Measurements from ENCODE around the gene MED29. TPM values are rescaled to one million over a fixed set of nuclear protein-coding genes. Genes with fewer than 3 reads are reported as not detected.
A peak's percentile ranks its signal among the peaks of the same experiment; 100 is the strongest.

Gene MED29
- total RNA-seq, 1 donor from 2014 or later = 39.2 TPM

DNA sequence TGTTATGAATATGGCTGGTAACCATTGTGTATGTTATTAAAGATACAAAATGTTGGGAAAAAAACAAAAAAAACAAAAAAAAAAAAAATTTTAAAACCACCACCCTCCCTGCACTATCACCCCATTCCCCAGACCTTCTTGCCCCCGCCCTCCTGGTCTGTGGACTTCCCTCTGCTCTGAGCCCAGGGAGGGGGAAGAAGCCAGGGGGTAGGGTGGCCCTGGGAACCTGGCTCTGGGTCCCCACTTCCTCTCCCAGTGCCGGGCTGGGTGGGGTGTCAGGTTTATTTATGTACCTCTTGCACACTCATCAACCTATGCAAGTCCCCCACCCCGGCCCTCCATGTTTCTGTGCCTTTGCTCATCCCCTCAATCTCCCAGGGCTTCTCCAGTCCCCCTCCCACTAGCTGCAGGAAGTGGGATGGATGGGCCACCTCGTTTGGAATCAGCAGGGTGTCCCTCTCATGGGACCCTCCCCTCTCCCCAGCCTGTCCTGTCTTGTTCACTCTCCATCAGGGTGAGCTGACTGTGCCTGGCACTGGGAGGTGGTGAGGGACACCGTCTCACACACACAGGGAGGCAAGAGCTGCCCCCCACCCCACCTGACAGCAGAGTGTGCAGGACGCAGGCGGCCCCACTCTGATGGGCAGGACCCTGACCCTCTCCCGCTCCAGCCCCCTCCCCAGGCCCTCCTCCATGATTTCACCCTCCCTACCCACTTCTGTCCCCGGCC is 6.2 kb upstream of the MED29 start:
- H3K9me3 Mint-ChIP-seq = no peaks in the 10 kb centered on the region
- no peak overlapping the region for H3K27ac Mint-ChIP-seq

GRCh38 chr19:39385629-39386411 is 5.4 kb upstream of the MED29 start:
- peaks cover 38% of the 10 kb centered on the region for H3K36me3 Mint-ChIP-seq
- H3K4me3 Mint-ChIP-seq = no peak overlapping the region
- DNase-seq (ENCODE audit: low spot score in 2 of 2, unreplicated experiment in 2 of 2) = no peak
- H3K4me1 Mint-ChIP-seq = peaks cover 7% of the 10 kb centered on the region
- no peaks in the 10 kb centered on the region for H3K27me3 Mint-ChIP-seq (ENCODE audit: low read depth)
- peak overlapping the region; percentile 61 for H3K27ac Mint-ChIP-seq
- no peaks in the 10 kb centered on the region for H3K9me3 Mint-ChIP-seq
- no peak for TF ChIP-seq CTCF (IDR thresholded peaks at IDR 0.05; ENCODE audit: unreplicated experiment)

More for the DNA sequence above, 6.2 kb upstream of the MED29 start:
- DNase-seq (ENCODE audit: low spot score in 2 of 2, unreplicated experiment in 2 of 2) = no peak
- Mint-ChIP-seq H3K4me3 (no peak overlapping the region), H3K36me3 (peaks cover 40% of the 10 kb centered on the region), H3K27me3 (ENCODE audit: low read depth) (no peaks in the 10 kb centered on the region), H3K4me1 (peaks cover 2% of the 10 kb centered on the region)
- no peak for TF ChIP-seq CTCF (IDR thresholded peaks at IDR 0.05; ENCODE audit: unreplicated experiment)

DNA sequence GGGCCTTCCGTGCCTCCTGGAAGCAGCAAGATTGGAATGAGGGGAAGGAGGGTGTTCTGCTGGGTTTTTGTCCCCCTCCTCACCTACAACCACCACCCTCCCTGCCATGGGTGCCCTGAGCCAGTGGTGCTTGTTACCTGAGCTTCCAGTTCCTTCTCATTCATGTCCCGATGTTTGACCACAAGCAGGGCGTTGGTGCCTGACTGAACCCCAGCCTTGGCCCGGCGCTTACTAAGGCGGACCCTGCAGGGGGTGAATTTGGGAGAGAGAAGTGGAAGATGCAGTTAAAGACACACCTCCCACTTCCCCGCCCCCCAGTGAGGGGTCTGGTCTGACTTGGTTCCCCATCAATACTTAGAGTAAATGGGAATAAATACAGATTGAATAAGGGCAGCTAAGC is 4.6 kb upstream of the MED29 start:
- peak overlapping the region; percentile 8 for H3K27ac Mint-ChIP-seq
- no peak overlapping the region for H3K4me3 Mint-ChIP-seq
- H3K36me3 Mint-ChIP-seq = peaks cover 31% of the 10 kb centered on the region
- DNase-seq (ENCODE audit: low spot score in 2 of 2, unreplicated experiment in 2 of 2) = no peak
- TF ChIP-seq CTCF (IDR thresholded peaks at IDR 0.05; ENCODE audit: unreplicated experiment) = no peak
- H3K27me3 Mint-ChIP-seq (ENCODE audit: low read depth) = no peaks in the 10 kb centered on the region
- H3K9me3 Mint-ChIP-seq = no peaks in the 10 kb centered on the region
- peaks cover 12% of the 10 kb centered on the region for H3K4me1 Mint-ChIP-seq

DNA sequence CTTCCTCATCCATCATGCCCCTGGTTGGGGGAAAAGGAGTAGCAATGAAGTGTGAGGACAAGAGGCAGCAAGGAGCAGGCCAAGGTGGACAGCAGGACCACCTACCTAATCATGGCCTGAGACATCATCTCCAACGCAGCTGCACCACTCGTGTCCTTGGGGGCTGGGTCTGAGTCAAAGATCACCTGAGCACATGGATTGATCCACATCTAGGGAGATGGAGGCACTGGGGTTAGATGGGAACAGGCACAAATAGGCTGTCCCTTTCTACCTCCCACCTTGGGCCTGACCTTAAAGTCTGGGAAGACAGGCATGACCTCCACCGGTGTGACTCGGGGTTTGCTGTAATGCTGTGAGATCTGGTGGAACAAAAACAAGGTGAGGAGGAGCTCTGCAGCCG is 2.5 kb upstream of the MED29 start:
- Mint-ChIP-seq H3K4me1 (peaks cover 18% of the 10 kb centered on the region), H3K27me3 (ENCODE audit: low read depth) (no peaks in the 10 kb centered on the region), H3K27ac (peak overlapping the region; percentile 80), H3K36me3 (peaks cover 21% of the 10 kb centered on the region), H3K9me3 (no peaks in the 10 kb centered on the region), H3K4me3 (peak overlapping the region; percentile 44)
- DNase-seq (ENCODE audit: low spot score in 2 of 2, unreplicated experiment in 2 of 2) = no peak
- TF ChIP-seq CTCF (IDR thresholded peaks at IDR 0.05; ENCODE audit: unreplicated experiment) = no peak

DNA sequence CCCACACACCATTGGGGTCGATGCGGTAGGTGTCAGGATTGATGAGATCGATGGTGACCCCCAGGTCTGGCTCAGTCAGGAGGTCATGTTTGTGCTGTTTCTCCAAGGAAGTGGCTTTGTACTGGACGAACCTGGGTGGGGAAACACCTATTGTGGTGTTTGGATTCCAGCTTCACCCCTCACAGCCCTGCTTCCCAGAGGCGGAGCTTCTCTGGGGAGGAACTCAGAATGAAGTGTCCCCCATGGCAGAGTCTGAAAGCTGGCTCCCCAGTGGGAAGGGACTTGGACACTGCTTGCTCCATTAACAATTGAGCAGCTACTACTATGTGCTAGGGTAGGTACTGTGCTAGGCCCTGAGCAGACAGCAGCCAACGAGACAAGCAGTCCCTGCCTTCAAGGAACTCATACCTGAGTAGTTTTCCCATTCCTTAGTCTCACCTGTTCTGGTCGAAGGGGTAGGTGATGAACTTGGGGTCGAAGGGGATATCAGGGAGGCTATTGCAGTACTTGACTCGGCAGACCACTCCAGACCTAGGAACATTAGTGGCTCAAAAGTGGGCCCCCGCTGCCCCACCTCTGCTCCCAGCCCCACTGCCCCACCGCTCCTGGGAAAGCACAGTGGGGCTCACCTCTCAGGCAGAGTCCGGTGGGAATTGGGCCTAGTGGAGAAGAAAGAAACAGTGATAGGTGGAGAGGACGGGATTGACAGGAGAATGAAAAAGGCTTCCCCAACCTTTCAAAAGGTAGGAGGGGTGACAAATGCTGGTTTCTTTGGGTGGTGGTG is 1.4 kb upstream of the MED29 start:
- Mint-ChIP-seq H3K27me3 (ENCODE audit: low read depth) (no peaks in the 10 kb centered on the region), H3K36me3 (peaks cover 19% of the 10 kb centered on the region), H3K27ac (peak overlapping the region; percentile 99), H3K4me3 (peak overlapping the region; percentile 90), H3K9me3 (no peaks in the 10 kb centered on the region), H3K4me1 (peaks cover 18% of the 10 kb centered on the region)
- no peak for TF ChIP-seq CTCF (IDR thresholded peaks at IDR 0.05; ENCODE audit: unreplicated experiment)
- DNase-seq (ENCODE audit: low spot score in 2 of 2, unreplicated experiment in 2 of 2) = no peak
